Measurements from ENCODE around the gene NCAPH2.

DNA sequence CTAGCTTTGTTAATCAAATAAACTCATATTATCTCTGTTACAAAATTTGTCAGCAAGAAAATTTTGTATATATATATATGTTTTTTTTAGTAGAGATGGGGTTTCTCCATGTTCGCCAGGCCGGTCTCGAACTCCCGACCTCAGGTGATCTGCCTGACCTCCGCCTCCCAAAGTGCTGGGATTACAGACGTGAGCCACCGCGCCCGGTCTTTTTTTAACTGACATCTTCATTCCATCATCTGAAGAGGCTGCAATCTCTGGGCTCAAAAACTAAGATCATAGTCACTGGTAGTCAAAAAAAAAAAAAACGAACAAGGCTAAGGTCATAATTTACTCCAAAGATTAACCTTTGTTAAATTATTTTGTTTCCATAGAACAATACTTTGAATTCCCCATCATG lies 32.4 kb downstream of the NCAPH2 start:
- TF ChIP-seq CTCF (IDR thresholded peaks at IDR 0.05) (no peak), POLR2A (IDR thresholded peaks at IDR 0.05) (no peak), POLR2AphosphoS5 (IDR thresholded peaks at IDR 0.05) (no peak), EP300 (IDR thresholded peaks at IDR 0.05; ENCODE audit: low read depth) (no peak)
